Endothelial cell (in vitro differentiated cells): ENCODE measurements around the gene ABCD2. TPM values are rescaled to one million over a fixed set of nuclear protein-coding genes. Genes with fewer than 3 reads are reported as not detected.
"Not testable (repeated sequence)": the region's sequence is repeated elsewhere in the genome, so short reads cannot be mapped to it uniquely, and the experiment has no call there.

Experiments
- DNase-seq: peaks from one replicate; pipeline ENCODE4 v3.0.0; 2021; ENCODE audit warnings: low spot score
- H3K27ac Mint-ChIP-seq: one replicate; pipeline ENCODE4 v1.8.0; 2021; ENCODE audit warnings: mixed read lengths, inconsistent platforms; ENCODE audit not compliant: unreplicated experiment
- H3K27me3 Mint-ChIP-seq: one replicate; pipeline ENCODE4 v1.8.0; 2021; ENCODE audit warnings: mild to moderate bottlenecking, moderate library complexity, mixed read lengths, inconsistent platforms; ENCODE audit not compliant: unreplicated experiment
- H3K36me3 Mint-ChIP-seq: one replicate; pipeline ENCODE4 v1.8.0; 2021; ENCODE audit warnings: mild to moderate bottlenecking, low read depth, mixed read lengths, inconsistent platforms; ENCODE audit not compliant: unreplicated experiment
- H3K4me1 Mint-ChIP-seq: one replicate; pipeline ENCODE4 v1.8.0; 2021; ENCODE audit warnings: mild to moderate bottlenecking, mixed read lengths, inconsistent platforms; ENCODE audit not compliant: unreplicated experiment
- H3K4me3 Mint-ChIP-seq: one replicate; pipeline ENCODE4 v1.8.0; 2021; ENCODE audit warnings: mild to moderate bottlenecking, mixed read lengths, inconsistent platforms; ENCODE audit not compliant: unreplicated experiment
- H3K9me3 Mint-ChIP-seq: one replicate; pipeline ENCODE4 v1.8.0; 2021; ENCODE audit warnings: mixed read lengths, inconsistent platforms; ENCODE audit not compliant: unreplicated experiment
- total RNA-seq: library from RNA; stranded (reverse); fragmentation: NEBNext Ultra II Directional; extraction: Animal tissue kit (Norgen Biotek cat#: 25700); gene quantifications from one replicate; pipeline ENCODE4 v1.2.1, GENCODE V29; 2021; ENCODE audit not compliant: unreplicated experiment
- TF ChIP-seq, protein P1 (sequence below): fragments of 200-600 bp; sonication (generic); IDR thresholded peaks from one replicate; pipeline ENCODE4 v1.5.0; 2021; ENCODE audit warnings: antibody characterized with exemption; ENCODE audit not compliant: unreplicated experiment

Gene ABCD2
- total RNA-seq, 1 donor from 2014 or later, result not detected

GRCh38 chr12:39572551-39572950 lies 47.1 kb downstream of the ABCD2 start:
- no peaks in the 10 kb centered on the region for H3K27me3 Mint-ChIP-seq
- H3K4me3 Mint-ChIP-seq, result no peak overlapping the region
- no peaks in the 10 kb centered on the region for H3K4me1 Mint-ChIP-seq
- H3K36me3 Mint-ChIP-seq, result no peaks in the 10 kb centered on the region
- DNase-seq, result no peak
- no peak overlapping the region for H3K27ac Mint-ChIP-seq
- TF ChIP-seq, protein P1, sequence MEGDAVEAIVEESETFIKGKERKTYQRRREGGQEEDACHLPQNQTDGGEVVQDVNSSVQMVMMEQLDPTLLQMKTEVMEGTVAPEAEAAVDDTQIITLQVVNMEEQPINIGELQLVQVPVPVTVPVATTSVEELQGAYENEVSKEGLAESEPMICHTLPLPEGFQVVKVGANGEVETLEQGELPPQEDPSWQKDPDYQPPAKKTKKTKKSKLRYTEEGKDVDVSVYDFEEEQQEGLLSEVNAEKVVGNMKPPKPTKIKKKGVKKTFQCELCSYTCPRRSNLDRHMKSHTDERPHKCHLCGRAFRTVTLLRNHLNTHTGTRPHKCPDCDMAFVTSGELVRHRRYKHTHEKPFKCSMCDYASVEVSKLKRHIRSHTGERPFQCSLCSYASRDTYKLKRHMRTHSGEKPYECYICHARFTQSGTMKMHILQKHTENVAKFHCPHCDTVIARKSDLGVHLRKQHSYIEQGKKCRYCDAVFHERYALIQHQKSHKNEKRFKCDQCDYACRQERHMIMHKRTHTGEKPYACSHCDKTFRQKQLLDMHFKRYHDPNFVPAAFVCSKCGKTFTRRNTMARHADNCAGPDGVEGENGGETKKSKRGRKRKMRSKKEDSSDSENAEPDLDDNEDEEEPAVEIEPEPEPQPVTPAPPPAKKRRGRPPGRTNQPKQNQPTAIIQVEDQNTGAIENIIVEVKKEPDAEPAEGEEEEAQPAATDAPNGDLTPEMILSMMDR, result no peak
- no peaks in the 10 kb centered on the region for H3K9me3 Mint-ChIP-seq

GRCh38 chr12:39571351-39571750 lies 48.3 kb downstream of the ABCD2 start:
- DNase-seq, result no peak
- H3K27me3 Mint-ChIP-seq, result peaks cover 3% of the 10 kb centered on the region
- H3K4me1 Mint-ChIP-seq, result no peaks in the 10 kb centered on the region
- no peak overlapping the region for H3K27ac Mint-ChIP-seq
- no peak overlapping the region for H3K4me3 Mint-ChIP-seq
- TF ChIP-seq, protein P1, result no peak
- H3K36me3 Mint-ChIP-seq, result no peaks in the 10 kb centered on the region
- H3K9me3 Mint-ChIP-seq, result no peaks in the 10 kb centered on the region

- no peak overlapping the region for H3K27ac Mint-ChIP-seq
- DNase-seq, result no peak
- H3K27me3 Mint-ChIP-seq, result no peaks in the 10 kb centered on the region
- H3K4me1 Mint-ChIP-seq, result no peaks in the 10 kb centered on the region
- TF ChIP-seq, protein P1, result no peak
- H3K4me3 Mint-ChIP-seq, result no peak overlapping the region
- peaks cover 2% of the 10 kb centered on the region for H3K36me3 Mint-ChIP-seq
- peaks cover 7% of the 10 kb centered on the region for H3K9me3 Mint-ChIP-seq
Observed at GRCh38 chr12:39553476-39553875, 66.1 kb downstream of the ABCD2 start.

DNA sequence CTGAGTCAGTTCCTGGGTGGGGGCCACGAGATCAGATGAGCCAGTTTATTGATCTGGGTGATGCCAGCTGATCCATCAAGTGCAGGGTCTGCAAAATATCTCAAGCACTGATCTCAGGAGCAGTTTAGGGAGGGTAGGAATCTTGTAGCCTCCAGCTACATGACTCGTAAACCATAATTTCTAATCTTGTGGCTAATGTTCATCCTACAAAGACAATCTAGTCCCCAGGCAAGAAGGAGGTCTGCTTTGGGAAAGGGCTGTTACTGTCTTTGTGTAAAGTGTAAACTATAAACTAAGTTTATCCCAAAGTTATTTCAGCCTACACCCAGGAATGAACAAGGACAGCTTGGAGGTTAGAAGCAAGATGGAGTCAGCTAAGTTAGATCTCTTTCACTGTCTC lies 75.4 kb downstream of the ABCD2 start:
- H3K4me3 Mint-ChIP-seq, H3K36me3 Mint-ChIP-seq, H3K9me3 Mint-ChIP-seq, H3K4me1 Mint-ChIP-seq, H3K27ac Mint-ChIP-seq, DNase-seq, H3K27me3 Mint-ChIP-seq: not testable (repeated sequence)

- DNase-seq, result no peak
- Mint-ChIP-seq H3K4me1 (no peaks in the 10 kb centered on the region), H3K27ac (no peak overlapping the region), H3K27me3 (no peaks in the 10 kb centered on the region), H3K36me3 (no peaks in the 10 kb centered on the region), H3K4me3 (no peak overlapping the region), H3K9me3 (no peaks in the 10 kb centered on the region)
- TF ChIP-seq, protein P1, result no peak
Observed at GRCh38 chr12:39541471-39541870, 78.1 kb downstream of the ABCD2 start.

DNA sequence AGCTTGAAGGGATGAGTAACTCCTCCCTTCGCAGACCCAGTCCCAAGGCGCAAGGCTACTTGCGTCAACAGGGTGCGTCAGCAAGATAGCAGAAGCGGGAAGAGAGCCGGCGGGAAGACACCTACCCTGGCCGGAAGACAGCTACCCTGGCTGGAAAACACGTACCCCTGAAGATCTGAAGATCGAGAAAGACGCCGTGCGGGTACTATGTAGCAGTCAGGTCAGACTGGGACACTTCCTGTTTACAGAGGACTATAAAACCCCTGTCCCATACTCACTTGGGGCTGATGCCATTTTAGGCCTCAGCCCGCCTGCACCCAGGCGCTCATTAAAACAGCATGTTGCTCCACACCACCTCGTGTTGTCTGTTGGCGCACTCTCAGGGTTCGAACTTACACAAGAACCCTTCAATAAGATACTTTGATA lies 80.9 kb downstream of the ABCD2 start:
- TF ChIP-seq, protein P1, result no peak
- no peak for DNase-seq
- H3K27ac Mint-ChIP-seq, result no peak overlapping the region
- no peaks in the 10 kb centered on the region for H3K27me3 Mint-ChIP-seq
- no peaks in the 10 kb centered on the region for H3K36me3 Mint-ChIP-seq
- no peaks in the 10 kb centered on the region for H3K9me3 Mint-ChIP-seq
- H3K4me1 Mint-ChIP-seq, result no peaks in the 10 kb centered on the region
- no peak overlapping the region for H3K4me3 Mint-ChIP-seq
